EH (cell line): ENCODE results near the gene ZNF862.

Experiments
- DNase-seq: peaks from one replicate; pipeline ENCODE4 v3.0.0-alpha.2; 2015; ENCODE audit warnings: low read depth

The ZNF862 gene

DNA sequence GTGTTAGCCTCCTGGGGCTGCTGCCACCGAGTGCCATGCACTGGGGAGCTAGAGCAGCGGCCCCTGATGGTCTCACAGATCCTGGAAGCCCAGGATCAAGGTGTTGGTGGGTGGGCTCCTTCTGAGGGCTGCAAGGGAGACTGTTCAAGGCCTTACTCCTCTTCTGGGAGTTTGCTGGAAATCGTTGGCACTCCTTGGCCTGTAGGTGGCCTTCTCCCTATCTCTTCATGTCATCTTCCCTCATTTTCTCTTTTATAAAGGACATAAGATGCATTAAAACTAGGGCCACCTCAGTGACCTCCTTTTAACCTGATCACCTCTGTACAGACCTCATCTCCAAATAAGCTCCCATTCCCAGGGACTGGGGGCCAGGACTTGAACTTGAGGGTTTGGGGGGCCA is 27.0 kb upstream of the ZNF862 start:
- peak; percentile 12 for DNase-seq

DNA sequence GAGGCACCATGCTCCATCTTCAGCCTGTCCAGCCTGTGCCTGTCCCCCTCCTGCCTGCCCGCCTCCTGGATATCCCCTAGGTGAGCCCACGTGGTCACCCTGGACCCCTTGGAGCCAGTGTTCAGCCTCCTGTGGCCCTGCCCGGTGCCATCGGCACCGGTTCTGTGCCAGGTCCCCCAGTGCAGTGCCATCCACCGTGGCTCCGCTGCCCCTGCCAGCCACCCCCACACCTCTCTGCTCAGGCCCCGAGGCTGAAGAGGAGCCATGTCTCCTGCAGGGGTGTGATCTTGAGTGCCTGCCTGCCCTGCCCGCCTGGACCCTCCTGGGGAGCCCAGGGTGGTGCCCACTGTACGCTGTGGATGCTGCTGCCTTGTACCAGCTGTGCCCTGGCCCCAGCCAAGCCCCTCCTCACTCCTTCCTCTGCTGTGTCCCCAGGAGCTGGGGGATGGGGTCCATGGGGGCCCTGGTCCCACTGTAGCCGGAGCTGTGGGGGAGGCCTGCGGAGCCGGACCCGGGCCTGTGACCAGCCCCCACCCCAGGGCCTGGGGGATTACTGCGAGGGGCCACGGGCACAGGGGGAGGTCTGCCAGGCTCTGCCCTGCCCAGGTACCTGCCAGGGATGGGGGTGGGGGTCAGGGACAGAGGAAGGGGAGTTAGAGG is 26.2 kb upstream of the ZNF862 start:
- no peak for DNase-seq

DNA sequence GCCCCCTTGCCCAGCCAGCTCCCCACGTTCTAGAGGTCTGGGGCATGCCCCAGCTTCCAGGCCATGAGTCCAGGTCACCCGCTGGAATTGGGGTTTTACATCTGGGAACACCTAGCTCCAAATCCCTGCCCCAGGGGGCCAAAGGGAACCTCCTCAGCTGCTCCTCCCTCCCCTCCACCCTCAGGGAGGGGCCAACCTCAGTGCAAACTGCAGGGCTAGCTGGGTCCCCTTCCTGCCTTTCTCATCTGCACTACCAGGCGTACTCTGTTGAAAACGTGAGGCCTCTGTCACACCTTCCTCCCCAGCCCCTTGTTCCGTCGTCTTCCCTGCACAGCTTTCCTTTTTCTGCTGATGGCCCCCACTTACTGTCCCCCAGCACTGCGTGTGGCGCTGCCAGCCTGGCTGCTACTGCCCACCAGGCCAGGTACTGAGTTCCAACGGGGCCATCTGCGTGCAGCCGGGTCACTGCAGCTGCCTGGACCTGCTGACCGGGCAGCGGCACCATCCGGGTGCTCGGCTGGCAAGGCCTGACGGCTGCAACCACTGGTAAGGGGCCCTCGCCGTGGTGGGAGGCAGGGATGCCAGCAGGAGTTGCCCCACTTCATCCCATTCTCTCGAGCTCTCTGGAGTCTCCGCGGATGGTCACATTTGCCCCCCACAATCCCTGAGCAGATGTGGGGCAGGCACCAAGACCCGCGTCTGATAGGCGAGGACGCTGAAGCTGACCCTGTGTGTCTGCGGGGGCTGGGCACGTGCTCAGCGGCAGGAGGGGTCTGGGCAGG is 24.7 kb upstream of the ZNF862 start:
- no peak for DNase-seq

DNA sequence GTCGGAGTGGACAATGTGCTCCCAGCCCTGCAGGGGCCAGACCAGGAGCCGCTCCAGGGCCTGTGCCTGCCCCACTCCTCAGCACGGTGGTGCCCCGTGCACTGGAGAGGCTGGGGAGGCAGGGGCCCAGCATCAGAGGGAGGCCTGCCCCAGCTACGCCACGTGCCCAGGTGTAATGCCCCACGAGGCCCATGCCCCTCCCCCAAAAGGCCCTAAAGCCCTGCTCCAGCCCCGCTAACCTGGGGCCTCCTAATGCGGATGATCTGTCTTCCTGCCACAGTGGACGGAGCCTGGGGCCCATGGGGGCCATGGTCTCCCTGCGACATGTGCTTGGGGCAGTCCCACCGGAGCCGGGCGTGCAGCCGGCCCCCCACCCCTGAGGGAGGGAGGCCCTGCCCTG is 23.7 kb upstream of the ZNF862 start:
- DNase-seq, result no peak

DNA sequence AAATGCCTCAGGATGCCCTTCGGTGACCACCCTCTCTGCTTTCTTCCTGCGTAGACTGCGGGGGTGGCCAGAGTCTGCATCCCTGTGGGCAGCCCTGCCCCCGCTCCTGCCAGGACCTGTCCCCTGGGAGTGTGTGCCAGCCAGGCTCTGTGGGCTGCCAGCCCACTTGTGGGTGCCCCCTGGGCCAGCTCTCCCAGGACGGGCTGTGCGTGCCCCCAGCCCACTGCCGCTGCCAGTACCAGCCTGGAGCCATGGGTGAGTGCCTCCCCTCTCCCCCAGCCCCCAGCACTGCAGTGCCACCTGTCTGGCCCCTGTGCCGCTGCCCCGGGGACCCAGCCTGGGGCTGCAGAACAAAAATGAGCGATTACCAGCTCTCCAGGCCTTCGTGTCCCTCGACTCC is 23.1 kb upstream of the ZNF862 start:
- DNase-seq, result no peak

DNA sequence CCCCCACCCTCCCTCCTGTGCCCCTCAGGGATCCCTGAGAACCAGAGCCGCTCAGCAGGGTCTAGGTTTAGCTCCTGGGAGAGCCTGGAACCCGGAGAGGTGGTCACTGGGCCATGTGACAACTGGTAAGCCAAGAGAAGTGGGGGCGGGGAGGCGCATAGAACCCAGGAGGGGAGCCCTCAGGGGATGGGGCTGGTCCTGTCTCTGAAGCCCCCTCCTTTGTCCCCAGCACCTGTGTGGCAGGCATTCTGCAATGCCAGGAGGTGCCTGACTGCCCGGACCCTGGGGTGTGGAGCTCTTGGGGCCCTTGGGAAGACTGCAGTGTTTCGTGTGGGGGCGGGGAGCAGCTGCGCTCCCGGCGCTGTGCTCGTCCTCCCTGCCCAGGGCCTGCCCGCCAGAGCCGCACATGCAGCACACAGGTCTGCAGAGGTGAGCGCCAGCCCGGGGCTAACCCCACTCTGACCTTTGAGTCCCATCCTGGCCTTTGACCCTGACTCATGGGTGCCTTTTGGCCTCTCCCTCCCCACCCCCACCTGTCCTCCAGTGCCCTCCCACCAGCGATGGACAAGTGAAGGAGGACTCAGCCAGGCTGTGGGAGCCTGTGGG is 22.4 kb upstream of the ZNF862 start:
- DNase-seq, result no peak

DNA sequence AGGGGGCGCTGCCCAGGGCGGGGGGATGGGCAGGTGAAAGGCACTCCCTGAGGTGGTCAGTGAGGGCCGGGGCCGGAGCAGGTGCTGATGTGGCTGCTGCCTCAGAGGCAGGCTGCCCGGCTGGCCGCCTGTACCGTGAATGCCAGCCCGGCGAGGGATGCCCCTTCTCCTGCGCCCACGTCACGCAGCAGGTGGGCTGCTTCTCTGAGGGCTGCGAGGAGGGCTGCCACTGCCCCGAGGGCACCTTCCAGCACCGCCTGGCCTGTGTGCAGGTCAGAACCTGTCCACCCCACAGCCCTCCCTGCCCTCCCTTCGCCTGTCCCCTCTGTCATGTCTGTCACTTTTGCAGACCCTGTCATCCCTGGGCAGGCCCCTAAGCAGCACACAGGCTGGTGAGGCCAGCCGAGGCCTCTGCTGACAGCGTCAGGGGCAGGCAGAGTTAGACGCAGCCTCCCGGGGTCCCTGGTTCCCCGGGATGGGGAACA is 21.9 kb upstream of the ZNF862 start:
- no peak for DNase-seq

DNA sequence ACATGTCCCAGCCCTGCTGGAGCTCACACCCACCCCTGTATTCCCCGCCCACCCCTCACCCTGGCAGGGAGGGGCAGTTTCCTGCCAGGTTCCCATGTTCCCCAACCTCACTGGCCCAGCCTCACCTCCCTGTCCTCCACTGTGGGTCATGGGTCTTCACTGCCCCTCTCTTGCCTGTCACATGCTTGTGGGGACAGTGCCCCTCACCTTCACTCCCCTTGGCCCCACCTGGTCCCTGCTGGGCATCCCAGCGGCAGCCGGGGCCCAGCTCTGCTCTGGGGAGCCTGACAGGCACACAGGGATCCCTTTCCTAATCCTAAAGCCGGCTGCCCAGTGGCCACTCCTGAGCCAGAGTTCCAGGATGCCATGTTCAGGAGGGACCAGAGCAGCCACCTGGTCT is 21.4 kb upstream of the ZNF862 start:
- DNase-seq, result no peak

DNA sequence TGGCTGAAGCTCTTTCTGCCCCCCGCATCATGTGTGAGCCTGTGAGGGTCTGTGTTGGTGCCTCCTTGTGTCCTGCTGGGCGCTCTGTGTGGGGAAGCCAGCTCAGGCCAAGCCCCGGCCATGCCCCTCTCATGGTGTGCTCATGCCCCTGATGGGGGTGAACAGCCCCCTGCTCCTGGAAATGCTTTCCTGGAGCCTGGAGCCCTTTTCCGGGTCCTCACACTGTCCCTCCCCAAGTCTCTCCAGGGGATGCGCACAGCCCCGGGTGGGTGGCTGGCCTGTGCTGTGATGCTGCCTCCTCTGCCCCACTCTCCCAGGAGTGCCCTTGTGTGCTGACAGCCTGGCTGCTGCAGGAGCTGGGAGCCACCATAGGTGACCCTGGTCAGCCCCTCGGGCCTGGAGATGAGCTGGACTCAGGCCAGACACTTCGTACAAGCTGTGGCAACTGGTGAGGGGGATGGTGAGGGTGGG is 20.8 kb upstream of the ZNF862 start:
- DNase-seq, result no peak

DNA sequence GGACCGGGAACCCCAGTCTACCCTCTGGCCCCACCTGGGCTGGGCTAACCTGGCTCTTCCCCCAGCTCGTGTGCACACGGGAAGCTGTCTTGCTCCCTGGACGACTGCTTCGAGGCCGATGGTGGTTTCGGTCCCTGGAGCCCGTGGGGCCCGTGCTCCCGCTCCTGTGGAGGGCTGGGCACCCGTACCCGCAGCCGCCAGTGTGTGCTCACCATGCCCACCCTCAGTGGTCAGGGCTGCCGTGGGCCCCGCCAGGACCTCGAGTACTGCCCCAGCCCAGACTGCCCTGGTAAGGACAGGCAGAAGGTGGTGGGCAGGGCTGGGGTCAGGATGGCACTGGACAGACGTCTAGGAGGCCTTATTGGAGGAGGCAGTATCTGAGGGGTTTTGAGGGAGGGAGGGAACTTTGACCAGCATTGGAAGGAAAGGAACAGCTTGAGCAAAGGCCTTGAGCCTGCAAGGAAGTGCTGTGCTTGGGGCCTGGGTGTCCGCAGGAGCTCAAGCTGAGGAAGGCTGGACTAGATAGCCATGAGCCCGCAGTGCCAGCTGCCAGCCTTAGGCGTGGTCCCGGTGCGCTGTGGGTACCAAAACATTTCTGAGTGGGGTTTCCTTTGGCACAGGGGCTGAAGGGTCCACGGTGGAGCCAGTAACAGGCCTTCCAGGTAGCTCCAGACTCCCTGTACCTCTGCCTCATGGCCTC is 20.2 kb upstream of the ZNF862 start:
- DNase-seq, result no peak

DNA sequence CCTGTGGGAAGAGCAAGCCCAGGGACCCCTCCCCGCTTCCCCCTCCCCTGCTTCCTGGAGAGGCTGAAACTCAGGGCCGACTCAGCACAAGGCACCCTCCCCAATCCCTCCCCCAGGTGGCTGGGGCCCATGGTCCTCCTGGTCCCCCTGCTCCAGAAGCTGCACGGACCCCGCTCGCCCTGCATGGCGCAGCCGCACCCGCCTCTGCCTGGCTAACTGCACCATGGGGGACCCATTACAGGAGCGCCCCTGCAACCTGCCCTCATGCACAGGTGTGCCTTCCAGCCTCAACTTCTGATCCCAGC is 19.7 kb upstream of the ZNF862 start:
- no peak for DNase-seq

DNA sequence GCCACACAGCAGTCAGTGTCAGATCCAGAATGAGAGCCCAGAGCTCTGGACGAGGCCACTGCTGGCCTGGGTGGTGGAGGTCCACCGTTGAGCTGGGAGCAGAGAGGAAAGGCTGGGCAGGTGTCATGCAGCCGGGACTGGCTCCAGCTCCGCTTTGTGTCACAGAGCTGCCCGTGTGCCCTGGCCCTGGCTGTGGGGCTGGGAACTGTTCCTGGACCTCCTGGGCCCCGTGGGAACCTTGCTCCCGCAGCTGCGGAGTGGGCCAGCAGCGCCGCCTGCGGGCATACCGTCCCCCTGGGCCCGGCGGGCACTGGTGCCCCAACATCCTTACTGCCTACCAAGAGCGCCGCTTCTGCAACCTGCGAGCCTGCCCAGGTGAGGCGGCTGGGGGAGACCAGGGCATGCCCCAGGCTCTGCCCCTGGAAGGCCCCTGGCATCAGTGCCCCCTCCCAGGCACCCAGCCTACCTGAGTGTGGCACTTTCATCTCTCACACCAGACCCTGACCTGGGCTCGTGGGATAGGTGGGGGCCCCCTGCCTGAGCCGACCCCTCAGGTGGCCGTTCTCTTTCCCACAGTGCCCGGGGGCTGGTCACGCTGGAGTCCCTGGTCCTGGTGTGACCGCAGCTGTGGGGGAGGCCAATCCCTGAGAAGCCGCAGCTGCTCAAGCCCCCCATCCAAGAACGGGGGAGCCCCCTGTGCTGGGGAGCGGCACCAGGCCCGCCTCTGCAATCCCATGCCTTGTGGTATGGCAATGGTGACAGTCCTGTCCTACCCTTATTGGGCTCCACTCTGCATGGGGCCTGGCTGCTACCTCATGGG is 18.8 kb upstream of the ZNF862 start:
- DNase-seq, result no peak

DNA sequence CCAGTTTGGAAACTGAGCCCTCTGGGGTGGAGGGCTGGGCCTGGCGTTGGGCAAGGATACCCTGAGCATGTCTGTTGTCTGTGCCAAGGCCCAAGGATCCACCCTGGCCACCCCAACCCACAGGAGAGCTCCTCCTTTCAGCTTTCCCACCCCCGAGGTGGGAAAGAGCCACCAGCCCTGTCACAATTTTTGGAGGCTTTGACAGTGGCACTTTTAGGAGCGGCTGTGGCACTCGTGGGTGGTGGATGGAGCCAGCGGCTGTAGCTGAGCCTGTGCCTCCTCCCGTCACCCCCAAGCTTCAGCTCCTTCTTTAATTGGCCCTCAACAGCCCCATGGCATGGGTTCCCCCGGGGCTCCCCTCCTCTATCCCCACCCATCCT is 18.2 kb upstream of the ZNF862 start:
- no peak for DNase-seq

DNA sequence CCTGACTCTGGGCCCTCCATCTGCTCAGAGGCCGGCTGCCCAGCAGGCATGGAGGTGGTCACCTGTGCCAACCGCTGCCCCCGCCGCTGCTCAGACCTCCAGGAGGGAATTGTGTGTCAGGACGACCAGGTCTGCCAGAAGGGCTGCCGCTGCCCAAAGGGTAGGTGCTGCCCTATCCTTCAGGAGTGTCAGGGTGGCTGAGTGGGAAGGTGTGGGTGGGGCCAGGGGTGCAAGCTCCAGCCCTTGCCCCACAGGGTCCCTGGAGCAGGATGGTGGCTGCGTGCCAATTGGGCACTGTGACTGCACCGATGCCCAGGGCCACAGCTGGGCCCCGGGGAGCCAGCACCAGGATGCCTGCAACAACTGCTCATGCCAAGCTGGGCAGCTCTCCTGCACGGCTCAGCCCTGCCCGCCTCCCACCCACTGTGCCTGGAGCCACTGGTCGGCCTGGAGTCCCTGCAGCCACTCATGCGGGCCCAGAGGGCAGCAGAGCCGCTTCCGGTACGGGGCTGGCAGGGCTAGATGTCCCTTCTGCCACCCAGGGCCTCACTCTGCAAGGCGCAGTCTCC is 17.5 kb upstream of the ZNF862 start:
- DNase-seq, result no peak

DNA sequence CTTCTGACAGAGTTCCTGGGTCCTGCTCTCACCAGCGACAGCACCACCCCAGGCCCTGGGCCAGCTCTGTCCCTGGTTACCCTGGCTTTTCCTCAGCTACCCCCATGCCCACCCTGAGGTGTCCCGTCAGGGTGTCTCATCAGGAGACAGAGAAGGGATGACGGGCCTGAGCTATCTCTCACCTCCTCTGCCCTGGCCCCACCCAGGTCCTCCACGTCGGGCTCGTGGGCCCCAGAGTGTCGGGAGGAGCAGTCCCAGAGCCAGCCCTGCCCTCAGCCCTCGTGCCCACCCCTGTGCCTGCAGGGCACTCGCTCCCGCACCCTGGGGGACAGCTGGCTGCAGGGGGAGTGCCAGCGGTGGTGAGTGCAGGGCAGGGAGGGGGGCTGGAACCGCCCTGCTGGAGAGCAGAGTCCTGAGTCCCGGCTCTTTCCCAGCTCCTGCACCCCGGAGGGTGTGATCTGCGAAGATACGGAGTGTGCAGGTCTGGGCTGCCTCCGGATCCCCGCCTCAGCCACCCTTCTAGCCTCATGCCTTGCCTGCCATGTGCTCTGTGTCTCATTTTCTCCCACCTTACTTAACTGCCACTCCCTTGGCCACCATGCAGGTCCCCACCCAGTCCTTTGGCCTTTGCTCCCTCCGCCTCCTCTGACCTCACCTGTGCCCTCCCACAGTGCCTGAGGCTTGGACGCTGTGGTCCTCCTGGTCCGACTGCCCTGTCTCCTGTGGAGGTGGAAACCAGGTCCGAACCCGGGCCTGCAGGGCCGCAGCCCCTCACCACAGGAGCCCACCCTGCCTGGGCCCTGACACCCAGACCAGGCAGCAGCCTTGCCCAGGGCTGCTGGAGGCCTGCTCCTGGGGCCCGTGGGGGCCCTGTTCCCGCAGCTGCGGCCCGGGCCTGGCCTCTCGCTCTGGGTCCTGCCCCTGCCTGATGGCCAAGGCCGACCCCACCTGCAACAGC is 16.7 kb upstream of the ZNF862 start:
- DNase-seq, result no peak

DNA sequence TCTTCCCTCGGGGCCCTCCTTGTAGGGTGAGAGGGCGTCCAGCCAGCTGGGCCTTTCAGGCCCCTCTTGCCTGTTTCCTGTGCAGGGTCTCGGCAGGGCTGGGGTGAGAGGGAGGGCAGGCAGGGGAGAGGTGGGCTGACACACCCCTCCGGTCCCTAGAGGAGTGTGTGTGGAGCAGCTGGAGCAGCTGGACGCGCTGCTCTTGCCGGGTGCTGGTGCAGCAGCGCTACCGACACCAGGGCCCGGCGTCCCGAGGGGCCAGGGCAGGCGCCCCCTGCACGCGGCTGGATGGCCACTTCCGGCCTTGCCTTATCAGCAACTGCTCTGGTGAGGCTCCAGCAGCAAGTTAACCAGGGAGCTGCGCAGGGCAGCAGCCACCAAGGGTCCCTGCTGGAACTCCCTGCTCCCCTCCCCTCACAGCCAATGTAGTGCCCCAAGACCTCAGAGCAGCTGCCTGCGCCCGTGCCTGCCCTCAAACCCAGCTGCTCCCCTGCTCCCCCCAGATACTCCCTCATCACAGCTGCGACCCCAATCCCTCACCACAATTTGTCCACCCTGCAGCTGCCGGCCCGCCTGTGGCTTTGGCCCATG is 15.7 kb upstream of the ZNF862 start:
- DNase-seq, result no peak

DNA sequence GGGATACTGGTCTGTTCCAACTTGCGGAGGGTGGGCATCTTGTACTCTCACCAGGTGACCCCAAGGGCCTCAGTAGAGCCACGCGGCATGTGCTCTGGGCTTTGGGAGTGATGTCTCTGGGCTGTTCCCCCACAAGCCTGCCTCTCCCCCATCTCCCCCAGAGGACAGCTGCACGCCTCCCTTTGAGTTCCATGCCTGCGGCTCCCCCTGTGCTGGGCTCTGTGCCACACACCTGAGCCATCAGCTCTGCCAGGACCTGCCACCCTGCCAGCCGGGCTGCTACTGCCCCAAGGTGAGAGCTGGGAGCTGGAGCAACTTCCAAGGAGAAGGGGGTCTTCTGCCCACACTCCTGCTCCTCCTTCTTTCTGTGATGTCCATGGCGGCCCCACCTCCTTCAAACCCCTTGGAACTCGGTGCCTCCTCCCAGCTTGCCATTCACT is 15.0 kb upstream of the ZNF862 start:
- no peak for DNase-seq

DNA sequence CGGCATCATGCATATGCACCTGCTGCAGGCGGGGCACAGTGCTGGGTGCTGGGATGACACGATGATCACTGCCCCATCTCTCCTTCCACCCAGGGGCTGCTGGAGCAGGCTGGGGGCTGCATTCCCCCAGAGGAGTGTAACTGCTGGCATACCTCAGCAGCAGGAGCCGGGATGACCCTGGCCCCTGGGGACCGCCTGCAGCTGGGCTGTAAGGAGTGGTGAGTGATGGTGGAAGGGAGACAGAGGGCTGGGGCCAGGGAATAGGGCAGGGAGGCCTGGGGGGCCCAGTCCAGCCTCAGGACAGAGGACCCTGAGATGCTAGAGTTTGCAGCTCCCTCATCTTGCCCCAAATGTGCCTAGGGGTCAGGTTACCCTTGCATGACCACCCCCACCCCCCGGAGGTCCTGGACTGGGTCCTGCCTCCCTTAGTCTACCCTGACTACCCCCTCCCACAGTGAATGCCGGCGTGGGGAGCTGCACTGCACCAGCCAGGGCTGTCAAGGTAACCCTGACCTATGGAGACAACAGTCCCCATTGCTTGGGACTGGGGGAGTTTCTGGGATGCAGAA is 14.5 kb upstream of the ZNF862 start:
- no peak for DNase-seq

DNA sequence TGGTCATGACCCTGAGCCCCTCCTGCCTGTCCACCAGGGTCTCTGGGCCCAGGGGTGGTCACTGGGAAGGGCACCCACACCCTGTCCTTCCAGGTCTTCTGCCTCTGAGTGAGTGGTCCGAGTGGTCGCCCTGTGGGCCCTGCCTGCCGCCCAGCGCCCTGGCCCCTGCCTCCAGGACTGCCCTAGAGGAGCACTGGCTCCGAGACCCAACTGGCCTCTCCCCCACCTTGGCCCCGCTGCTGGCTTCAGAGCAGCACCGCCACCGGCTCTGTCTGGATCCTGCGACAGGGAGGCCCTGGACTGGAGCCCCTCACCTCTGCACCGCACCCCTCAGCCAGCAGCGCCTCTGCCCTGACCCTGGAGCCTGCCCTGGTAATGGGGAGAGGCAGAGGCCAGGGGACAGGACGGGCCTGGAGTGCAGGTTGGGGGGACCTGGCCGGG is 13.9 kb upstream of the ZNF862 start:
- DNase-seq, result no peak
